Panc1 (cell line): ENCODE results near the gene KIF26A.

ENCODE experiments used
- TCF7L2 ChIP-seq: IDR thresholded peaks from 2 replicates; pipeline ENCODE4 v1.6.1; 2011; ENCODE audit warnings: mild to moderate bottlenecking, low read depth, low read length, inconsistent platforms
- TF ChIP-seq, protein P1 (sequence below): fragments of 450-650 bp; IDR thresholded peaks from 2 replicates; pipeline ENCODE4 v1.5.1; 2017; ENCODE audit warnings: mild to moderate bottlenecking

- TF ChIP-seq, protein P1, sequence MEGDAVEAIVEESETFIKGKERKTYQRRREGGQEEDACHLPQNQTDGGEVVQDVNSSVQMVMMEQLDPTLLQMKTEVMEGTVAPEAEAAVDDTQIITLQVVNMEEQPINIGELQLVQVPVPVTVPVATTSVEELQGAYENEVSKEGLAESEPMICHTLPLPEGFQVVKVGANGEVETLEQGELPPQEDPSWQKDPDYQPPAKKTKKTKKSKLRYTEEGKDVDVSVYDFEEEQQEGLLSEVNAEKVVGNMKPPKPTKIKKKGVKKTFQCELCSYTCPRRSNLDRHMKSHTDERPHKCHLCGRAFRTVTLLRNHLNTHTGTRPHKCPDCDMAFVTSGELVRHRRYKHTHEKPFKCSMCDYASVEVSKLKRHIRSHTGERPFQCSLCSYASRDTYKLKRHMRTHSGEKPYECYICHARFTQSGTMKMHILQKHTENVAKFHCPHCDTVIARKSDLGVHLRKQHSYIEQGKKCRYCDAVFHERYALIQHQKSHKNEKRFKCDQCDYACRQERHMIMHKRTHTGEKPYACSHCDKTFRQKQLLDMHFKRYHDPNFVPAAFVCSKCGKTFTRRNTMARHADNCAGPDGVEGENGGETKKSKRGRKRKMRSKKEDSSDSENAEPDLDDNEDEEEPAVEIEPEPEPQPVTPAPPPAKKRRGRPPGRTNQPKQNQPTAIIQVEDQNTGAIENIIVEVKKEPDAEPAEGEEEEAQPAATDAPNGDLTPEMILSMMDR: no peak
- no peak for TF ChIP-seq TCF7L2
Observed at GRCh38 chr14:104117341-104118005, 20.9 kb upstream of the KIF26A start.
